GM23338 (cell line): ENCODE measurements around the gene RCOR1. TPM values are rescaled to one million over a fixed set of nuclear protein-coding genes. Genes with fewer than 3 reads are reported as not detected.
A peak's percentile ranks its signal among the peaks of the same experiment; 100 is the strongest.

Source experiments
- ATAC-seq: fragments of 200-7000 bp; cut with Tn5 transposase; 3 replicates; pipeline ENCODE4 v1.9.1; 2020
- DNase-seq: peaks from one replicate; pipeline ENCODE4 v3.0.0-alpha.2; 2015; ENCODE audit warnings: low spot score
- H2AFZ ChIP-seq: fragments of 200-600 bp; sonication (generic); 2 replicates; pipeline ENCODE4 v1.8.0; 2016; ENCODE audit warnings: antibody characterized with exemption, mild to moderate bottlenecking, moderate library complexity
- H3F3A ChIP-seq: fragments of 200-600 bp; sonication (generic); replicated peaks from 2 replicates; pipeline ENCODE4 v1.8.0; 2017; ENCODE audit warnings: antibody characterized with exemption, mixed run types, low read depth
- H3K27ac ChIP-seq: fragments of 200-600 bp; sonication (generic); 2 replicates; pipeline ENCODE4 v1.6.1; 2016; ENCODE audit warnings: low read depth
- H3K27me3 ChIP-seq: fragments of 200-600 bp; sonication (generic); 2 replicates; pipeline ENCODE4 v1.8.0; 2016; ENCODE audit warnings: mild to moderate bottlenecking, mixed run types, moderate library complexity; ENCODE audit not compliant: insufficient read depth
- H3K36me3 ChIP-seq: fragments of 200-600 bp; sonication (generic); 2 replicates; pipeline ENCODE4 v1.8.0; 2016; ENCODE audit warnings: mild to moderate bottlenecking; ENCODE audit not compliant: insufficient read depth
- H3K4me1 ChIP-seq: fragments of 200-600 bp; sonication (generic); 2 replicates; pipeline ENCODE4 v1.8.0; 2016; ENCODE audit warnings: mild to moderate bottlenecking, moderate library complexity; ENCODE audit not compliant: insufficient read depth
- H3K4me2 ChIP-seq: fragments of 200-600 bp; sonication (generic); 2 replicates; pipeline ENCODE4 v1.7.1; 2017; ENCODE audit warnings: mixed run types
- H3K4me3 ChIP-seq: fragments of 200-600 bp; sonication (generic); 2 replicates; pipeline ENCODE4 v1.6.1; 2016; ENCODE audit warnings: mixed run types
- H3K79me2 ChIP-seq: fragments of 200-600 bp; sonication (generic); replicated peaks from 2 replicates; pipeline ENCODE4 v1.8.0; 2017; ENCODE audit warnings: mild to moderate bottlenecking; ENCODE audit not compliant: insufficient read depth
- H3K9me2 ChIP-seq: fragments of 200-600 bp; sonication (generic); 2 replicates; pipeline ENCODE4 v1.8.0; 2017; ENCODE audit not compliant: insufficient read depth
- H4K20me1 ChIP-seq: fragments of 200-600 bp; sonication (generic); replicated peaks from 2 replicates; pipeline ENCODE4 v1.8.0; 2017; ENCODE audit warnings: mild to moderate bottlenecking; ENCODE audit not compliant: insufficient read depth
- H3K27ac Mint-ChIP-seq: 2 replicates; pipeline ENCODE4 v1.8.0; 2020; ENCODE audit warnings: inconsistent platforms, mild to moderate bottlenecking, moderate library complexity, mixed read lengths
- H3K27me3 Mint-ChIP-seq: 3 replicates; pipeline ENCODE4 v1.8.0; 2022; ENCODE audit warnings: low read depth, mild to moderate bottlenecking, moderate library complexity, mixed read lengths, inconsistent platforms; ENCODE audit not compliant: insufficient read depth, poor library complexity
- H3K36me3 Mint-ChIP-seq: 3 replicates; pipeline ENCODE4 v1.8.0; 2021; ENCODE audit warnings: low read depth, mild to moderate bottlenecking, inconsistent platforms, moderate library complexity, mixed read lengths
- H3K4me1 Mint-ChIP-seq: 3 replicates; pipeline ENCODE4 v1.8.0; 2020; ENCODE audit warnings: mild to moderate bottlenecking, inconsistent platforms, mixed read lengths
- H3K4me3 Mint-ChIP-seq: 3 replicates; pipeline ENCODE4 v1.8.0; 2021; ENCODE audit warnings: moderate library complexity, mild to moderate bottlenecking, inconsistent platforms, mixed read lengths
- H3K9me3 Mint-ChIP-seq: 3 replicates; pipeline ENCODE4 v1.8.0; 2020; ENCODE audit warnings: moderate library complexity, mild to moderate bottlenecking, inconsistent platforms, mixed read lengths
- POLR2AphosphoS5 ChIP-seq: IDR thresholded peaks from 2 replicates; pipeline ENCODE4 v1.6.1; 2016; ENCODE audit warnings: antibody characterized with exemption, low read depth
- ZNF114 ChIP-seq: fragments of 250-450 bp; sonication (Bioruptor Pico); IDR thresholded peaks from 2 replicates; pipeline ENCODE4 v1.5.0; 2020; ENCODE audit warnings: mild to moderate bottlenecking, moderate library complexity
- polyA plus RNA-seq: library from polyadenylated mRNA; unstranded; fragments of >200 nt; fragmentation: Nextera tagmentation; extraction: Ambion mirVana; gene quantifications from 2 replicates; pipeline ENCODE4 v1.2.1, GENCODE V29; 2016
- total RNA-seq: library from RNA; depleted of rRNA; stranded (reverse); fragments of >200 nt; shearing (Covaris generic); gene quantifications from 2 replicates; pipeline ENCODE4 v1.2.3, GENCODE V29; 2014
- TF ChIP-seq, protein P1 (sequence below), 2 experiments: fragments of 200-600 bp in 1 of 2; sonication (generic) in 1 of 2; conservative IDR thresholded peaks; 2 replicates each; pipeline versions ENCODE4 v1.5.1 to v1.6.1; 2016 to 2017; ENCODE audit warnings: antibody characterized with exemption in 2 of 2, low read depth in 2 of 2, mild to moderate bottlenecking in 2 of 2, moderate library complexity in 1 of 2
- TF ChIP-seq, protein P2 (sequence below): IDR thresholded peaks from 2 replicates; pipeline ENCODE4 v1.6.1; 2016; ENCODE audit warnings: antibody characterized with exemption
- TF ChIP-seq, protein P3 (sequence below): fragments of 250-450 bp; sonication (Bioruptor Pico); IDR thresholded peaks from 2 replicates; pipeline ENCODE4 v1.5.0; 2020; ENCODE audit warnings: mild to moderate bottlenecking, moderate library complexity

The RCOR1 gene
- total and polyA plus RNA-seq, 2 experiments from 2014 or later, result 7.6 to 26.1 TPM

GRCh38 chr14:102694530-102695166, 102.2 kb downstream of the RCOR1 start:
- H3K79me2 ChIP-seq, result peaks cover 69% of the 10 kb centered on the region
- peaks cover 11% of the 10 kb centered on the region for H3K4me1 ChIP-seq
- no peak for TF ChIP-seq ZNF114 (CRISPR knock-in tag)
- TF ChIP-seq, protein P1, sequence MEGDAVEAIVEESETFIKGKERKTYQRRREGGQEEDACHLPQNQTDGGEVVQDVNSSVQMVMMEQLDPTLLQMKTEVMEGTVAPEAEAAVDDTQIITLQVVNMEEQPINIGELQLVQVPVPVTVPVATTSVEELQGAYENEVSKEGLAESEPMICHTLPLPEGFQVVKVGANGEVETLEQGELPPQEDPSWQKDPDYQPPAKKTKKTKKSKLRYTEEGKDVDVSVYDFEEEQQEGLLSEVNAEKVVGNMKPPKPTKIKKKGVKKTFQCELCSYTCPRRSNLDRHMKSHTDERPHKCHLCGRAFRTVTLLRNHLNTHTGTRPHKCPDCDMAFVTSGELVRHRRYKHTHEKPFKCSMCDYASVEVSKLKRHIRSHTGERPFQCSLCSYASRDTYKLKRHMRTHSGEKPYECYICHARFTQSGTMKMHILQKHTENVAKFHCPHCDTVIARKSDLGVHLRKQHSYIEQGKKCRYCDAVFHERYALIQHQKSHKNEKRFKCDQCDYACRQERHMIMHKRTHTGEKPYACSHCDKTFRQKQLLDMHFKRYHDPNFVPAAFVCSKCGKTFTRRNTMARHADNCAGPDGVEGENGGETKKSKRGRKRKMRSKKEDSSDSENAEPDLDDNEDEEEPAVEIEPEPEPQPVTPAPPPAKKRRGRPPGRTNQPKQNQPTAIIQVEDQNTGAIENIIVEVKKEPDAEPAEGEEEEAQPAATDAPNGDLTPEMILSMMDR (conservative IDR thresholded peaks at IDR 0.05; ENCODE audit: low read depth in 2 of 2), result peak; percentile 77 to 79
- no peaks in the 10 kb centered on the region for H3K27me3 Mint-ChIP-seq
- peak; percentile 81 for ATAC-seq
- peaks cover 5% of the 10 kb centered on the region for H3F3A ChIP-seq
- no peak overlapping the region for H3K4me2 ChIP-seq
- no peak overlapping the region for H3K4me3 ChIP-seq
- no peak overlapping the region for H3K27ac Mint-ChIP-seq
- no peaks in the 10 kb centered on the region for H3K9me3 Mint-ChIP-seq
- H3K27ac ChIP-seq, result no peak overlapping the region
- no peaks in the 10 kb centered on the region for H3K9me2 ChIP-seq
- no peaks in the 10 kb centered on the region for H3K27me3 ChIP-seq
- H2AFZ ChIP-seq, result no peak overlapping the region
- peak; percentile 96 for DNase-seq
- H3K4me3 Mint-ChIP-seq, result no peak overlapping the region
- H3K4me1 Mint-ChIP-seq, result peaks cover 23% of the 10 kb centered on the region
- H3K36me3 Mint-ChIP-seq, result no peaks in the 10 kb centered on the region
- H4K20me1 ChIP-seq, result peaks cover 21% of the 10 kb centered on the region
- H3K36me3 ChIP-seq, result no peaks in the 10 kb centered on the region

DNA sequence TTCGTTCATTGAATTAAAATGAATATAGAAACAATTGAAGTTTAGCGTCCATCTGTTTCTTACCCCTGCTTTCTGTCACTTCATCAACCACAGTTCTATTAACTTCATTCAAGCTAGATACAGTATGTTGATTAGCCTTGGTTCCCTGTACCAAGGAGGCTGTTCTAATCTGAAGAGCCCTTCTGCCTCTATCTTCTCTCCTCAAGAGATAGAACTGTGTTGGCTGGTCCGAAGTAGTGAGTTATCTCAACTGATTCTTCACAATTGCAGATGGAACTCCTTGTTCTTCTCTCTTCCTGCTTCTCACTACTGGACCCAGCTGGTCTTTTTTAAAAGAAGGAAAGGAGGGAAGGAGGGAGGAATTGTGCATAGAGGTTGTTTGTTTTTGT, 102.7 kb downstream of the RCOR1 start:
- Histone ChIP-seq H3K79me2 (peaks cover 66% of the 10 kb centered on the region), H2AFZ (no peak overlapping the region), H3K4me1 (peaks cover 11% of the 10 kb centered on the region), H3F3A (peaks cover 5% of the 10 kb centered on the region), H3K4me2 (no peak overlapping the region), H3K4me3 (no peak overlapping the region), H3K9me2 (no peaks in the 10 kb centered on the region), H3K27me3 (no peaks in the 10 kb centered on the region), H3K36me3 (no peaks in the 10 kb centered on the region), H4K20me1 (peaks cover 21% of the 10 kb centered on the region), H3K27ac (no peak overlapping the region)
- H3K36me3 Mint-ChIP-seq, result no peaks in the 10 kb centered on the region
- no peak for TF ChIP-seq ZNF114 (CRISPR knock-in tag)
- TF ChIP-seq, protein P1 (conservative IDR thresholded peaks at IDR 0.05; ENCODE audit: low read depth in 2 of 2), result no peak
- TF ChIP-seq, protein P2, sequence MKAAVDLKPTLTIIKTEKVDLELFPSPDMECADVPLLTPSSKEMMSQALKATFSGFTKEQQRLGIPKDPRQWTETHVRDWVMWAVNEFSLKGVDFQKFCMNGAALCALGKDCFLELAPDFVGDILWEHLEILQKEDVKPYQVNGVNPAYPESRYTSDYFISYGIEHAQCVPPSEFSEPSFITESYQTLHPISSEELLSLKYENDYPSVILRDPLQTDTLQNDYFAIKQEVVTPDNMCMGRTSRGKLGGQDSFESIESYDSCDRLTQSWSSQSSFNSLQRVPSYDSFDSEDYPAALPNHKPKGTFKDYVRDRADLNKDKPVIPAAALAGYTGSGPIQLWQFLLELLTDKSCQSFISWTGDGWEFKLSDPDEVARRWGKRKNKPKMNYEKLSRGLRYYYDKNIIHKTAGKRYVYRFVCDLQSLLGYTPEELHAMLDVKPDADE, result no peak
- TF ChIP-seq, protein P3, sequence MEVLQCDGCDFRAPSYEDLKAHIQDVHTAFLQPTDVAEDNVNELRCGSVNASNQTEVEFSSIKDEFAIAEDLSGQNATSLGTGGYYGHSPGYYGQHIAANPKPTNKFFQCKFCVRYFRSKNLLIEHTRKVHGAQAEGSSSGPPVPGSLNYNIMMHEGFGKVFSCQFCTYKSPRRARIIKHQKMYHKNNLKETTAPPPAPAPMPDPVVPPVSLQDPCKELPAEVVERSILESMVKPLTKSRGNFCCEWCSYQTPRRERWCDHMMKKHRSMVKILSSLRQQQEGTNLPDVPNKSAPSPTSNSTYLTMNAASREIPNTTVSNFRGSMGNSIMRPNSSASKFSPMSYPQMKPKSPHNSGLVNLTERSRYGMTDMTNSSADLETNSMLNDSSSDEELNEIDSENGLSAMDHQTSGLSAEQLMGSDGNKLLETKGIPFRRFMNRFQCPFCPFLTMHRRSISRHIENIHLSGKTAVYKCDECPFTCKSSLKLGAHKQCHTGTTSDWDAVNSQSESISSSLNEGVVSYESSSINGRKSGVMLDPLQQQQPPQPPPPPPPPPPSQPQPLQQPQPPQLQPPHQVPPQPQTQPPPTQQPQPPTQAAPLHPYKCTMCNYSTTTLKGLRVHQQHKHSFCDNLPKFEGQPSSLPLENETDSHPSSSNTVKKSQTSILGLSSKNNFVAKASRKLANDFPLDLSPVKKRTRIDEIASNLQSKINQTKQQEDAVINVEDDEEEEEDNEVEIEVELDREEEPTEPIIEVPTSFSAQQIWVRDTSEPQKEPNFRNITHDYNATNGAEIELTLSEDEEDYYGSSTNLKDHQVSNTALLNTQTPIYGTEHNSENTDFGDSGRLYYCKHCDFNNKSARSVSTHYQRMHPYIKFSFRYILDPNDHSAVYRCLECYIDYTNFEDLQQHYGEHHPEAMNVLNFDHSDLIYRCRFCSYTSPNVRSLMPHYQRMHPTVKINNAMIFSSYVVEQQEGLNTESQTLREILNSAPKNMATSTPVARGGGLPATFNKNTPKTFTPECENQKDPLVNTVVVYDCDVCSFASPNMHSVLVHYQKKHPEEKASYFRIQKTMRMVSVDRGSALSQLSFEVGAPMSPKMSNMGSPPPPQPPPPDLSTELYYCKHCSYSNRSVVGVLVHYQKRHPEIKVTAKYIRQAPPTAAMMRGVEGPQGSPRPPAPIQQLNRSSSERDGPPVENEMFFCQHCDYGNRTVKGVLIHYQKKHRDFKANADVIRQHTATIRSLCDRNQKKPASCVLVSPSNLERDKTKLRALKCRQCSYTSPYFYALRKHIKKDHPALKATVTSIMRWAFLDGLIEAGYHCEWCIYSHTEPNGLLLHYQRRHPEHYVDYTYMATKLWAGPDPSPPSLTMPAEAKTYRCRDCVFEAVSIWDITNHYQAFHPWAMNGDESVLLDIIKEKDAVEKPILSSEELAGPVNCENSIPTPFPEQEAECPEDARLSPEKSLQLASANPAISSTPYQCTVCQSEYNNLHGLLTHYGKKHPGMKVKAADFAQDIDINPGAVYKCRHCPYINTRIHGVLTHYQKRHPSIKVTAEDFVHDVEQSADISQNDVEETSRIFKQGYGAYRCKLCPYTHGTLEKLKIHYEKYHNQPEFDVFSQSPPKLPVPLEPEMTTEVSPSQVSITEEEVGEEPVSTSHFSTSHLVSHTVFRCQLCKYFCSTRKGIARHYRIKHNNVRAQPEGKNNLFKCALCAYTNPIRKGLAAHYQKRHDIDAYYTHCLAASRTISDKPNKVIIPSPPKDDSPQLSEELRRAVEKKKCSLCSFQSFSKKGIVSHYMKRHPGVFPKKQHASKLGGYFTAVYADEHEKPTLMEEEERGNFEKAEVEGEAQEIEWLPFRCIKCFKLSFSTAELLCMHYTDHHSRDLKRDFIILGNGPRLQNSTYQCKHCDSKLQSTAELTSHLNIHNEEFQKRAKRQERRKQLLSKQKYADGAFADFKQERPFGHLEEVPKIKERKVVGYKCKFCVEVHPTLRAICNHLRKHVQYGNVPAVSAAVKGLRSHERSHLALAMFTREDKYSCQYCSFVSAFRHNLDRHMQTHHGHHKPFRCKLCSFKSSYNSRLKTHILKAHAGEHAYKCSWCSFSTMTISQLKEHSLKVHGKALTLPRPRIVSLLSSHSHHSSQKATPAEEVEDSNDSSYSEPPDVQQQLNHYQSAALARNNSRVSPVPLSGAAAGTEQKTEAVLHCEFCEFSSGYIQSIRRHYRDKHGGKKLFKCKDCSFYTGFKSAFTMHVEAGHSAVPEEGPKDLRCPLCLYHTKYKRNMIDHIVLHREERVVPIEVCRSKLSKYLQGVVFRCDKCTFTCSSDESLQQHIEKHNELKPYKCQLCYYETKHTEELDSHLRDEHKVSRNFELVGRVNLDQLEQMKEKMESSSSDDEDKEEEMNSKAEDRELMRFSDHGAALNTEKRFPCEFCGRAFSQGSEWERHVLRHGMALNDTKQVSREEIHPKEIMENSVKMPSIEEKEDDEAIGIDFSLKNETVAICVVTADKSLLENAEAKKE (CRISPR knock-in tag), result no peak
- no peak for TF ChIP-seq POLR2AphosphoS5
- H3K27me3 Mint-ChIP-seq, result peaks cover 2% of the 10 kb centered on the region
- ATAC-seq (no peak), DNase-seq (no peak)
- no peaks in the 10 kb centered on the region for H3K9me3 Mint-ChIP-seq
- peaks cover 23% of the 10 kb centered on the region for H3K4me1 Mint-ChIP-seq
- no peak overlapping the region for H3K4me3 Mint-ChIP-seq
- no peak overlapping the region for H3K27ac Mint-ChIP-seq
